Ovary (tissue), 3 donors: ENCODE results near the gene UNC13A.

Experiments
- POLR2A ChIP-seq: fragments of 450-650 bp; IDR thresholded peaks from one replicate; pipeline ENCODE4 v1.6.1; 2017; ENCODE audit warnings: antibody characterized with exemption, mild to moderate bottlenecking, moderate library complexity
- TF ChIP-seq, protein P1 (sequence below), 3 donors: fragments of 450-650 bp in 2 of 3; fragments of 200-600 bp in 1 of 3; IDR thresholded peaks; one replicate each; pipeline versions ENCODE4 v1.5.1 to v1.8.0; 2016 to 2022; ENCODE audit warnings: antibody characterized with exemption in 3 of 3, mild to moderate bottlenecking in 1 of 3
- donor health status: DM: no; HTN: no; CAD: no.

DNA sequence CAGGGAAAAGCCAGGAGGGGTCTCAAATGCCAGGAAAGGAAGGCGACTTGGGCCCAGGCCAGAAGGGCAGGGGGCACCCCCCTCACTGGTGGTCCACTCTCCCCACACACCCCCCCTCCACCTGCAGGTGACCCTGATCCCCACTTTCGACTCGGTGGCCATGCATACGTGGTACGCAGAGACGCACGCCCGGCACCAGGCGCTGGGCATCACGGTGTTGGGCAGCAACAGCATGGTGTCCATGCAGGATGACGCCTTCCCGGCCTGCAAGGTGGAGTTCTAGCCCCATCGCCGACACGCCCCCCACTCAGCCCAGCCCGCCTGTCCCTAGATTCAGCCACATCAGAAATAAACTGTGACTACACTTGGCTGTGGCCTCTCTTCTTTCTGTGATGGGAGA, 46.0 kb upstream of the UNC13A start:
- TF ChIP-seq, protein P1, sequence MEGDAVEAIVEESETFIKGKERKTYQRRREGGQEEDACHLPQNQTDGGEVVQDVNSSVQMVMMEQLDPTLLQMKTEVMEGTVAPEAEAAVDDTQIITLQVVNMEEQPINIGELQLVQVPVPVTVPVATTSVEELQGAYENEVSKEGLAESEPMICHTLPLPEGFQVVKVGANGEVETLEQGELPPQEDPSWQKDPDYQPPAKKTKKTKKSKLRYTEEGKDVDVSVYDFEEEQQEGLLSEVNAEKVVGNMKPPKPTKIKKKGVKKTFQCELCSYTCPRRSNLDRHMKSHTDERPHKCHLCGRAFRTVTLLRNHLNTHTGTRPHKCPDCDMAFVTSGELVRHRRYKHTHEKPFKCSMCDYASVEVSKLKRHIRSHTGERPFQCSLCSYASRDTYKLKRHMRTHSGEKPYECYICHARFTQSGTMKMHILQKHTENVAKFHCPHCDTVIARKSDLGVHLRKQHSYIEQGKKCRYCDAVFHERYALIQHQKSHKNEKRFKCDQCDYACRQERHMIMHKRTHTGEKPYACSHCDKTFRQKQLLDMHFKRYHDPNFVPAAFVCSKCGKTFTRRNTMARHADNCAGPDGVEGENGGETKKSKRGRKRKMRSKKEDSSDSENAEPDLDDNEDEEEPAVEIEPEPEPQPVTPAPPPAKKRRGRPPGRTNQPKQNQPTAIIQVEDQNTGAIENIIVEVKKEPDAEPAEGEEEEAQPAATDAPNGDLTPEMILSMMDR (IDR thresholded peaks at IDR 0.05), result no peak
- TF ChIP-seq POLR2A, result no peak
